HG02798 (cell line): ENCODE data around the gene ALLC.
"Not testable (repeated sequence)": the region's sequence is repeated elsewhere in the genome, so short reads cannot be mapped to it uniquely, and the experiment has no call there.

Source experiments
- ATAC-seq: cut with Tn5 transposase; IDR thresholded peaks from one replicate; pipeline ENCODE4 v1.9.1; 2021; ENCODE audit warnings: mild to moderate bottlenecking; ENCODE audit not compliant: unreplicated experiment, poor library complexity

The ALLC gene

DNA sequence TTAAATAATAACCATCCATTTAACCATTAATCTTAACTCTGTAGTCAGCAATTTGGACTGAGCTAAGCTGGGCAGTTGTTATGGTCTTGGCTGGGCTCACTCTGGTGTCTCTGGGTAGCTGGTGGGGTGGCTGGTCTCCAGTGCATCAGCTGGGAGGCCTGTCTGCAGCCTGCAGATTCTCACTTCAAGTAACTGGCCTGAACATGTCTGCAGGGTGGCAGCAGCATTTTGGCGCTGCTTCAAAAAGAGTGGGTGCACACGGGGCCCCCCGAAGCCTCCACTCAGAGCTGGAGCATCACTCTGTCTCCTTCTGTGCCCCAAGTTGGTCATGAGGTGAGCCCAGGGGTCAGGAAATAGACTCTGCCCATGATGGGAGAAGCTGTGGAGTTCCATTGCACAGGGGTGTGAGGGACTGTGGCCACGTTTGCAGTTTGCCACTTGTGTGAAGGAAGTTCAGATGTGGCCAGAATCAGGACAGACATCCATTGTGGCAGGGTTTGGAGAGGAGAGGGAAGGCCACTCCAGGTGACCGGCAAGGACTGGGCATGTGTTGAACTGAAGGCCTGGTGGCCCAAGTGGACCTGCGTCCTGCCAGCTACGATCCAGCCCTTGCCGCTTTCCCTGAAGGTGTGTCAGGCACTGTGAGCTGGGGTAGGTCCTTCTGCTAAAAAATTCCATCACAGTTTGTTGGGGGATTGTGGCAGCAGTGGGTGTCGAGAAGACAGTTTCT lies 4.9 kb upstream of the ALLC start:
- no peak for ATAC-seq

GRCh38 chr2:3654011-3654410 lies 4.0 kb upstream of the ALLC start:
- no peak for ATAC-seq

DNA sequence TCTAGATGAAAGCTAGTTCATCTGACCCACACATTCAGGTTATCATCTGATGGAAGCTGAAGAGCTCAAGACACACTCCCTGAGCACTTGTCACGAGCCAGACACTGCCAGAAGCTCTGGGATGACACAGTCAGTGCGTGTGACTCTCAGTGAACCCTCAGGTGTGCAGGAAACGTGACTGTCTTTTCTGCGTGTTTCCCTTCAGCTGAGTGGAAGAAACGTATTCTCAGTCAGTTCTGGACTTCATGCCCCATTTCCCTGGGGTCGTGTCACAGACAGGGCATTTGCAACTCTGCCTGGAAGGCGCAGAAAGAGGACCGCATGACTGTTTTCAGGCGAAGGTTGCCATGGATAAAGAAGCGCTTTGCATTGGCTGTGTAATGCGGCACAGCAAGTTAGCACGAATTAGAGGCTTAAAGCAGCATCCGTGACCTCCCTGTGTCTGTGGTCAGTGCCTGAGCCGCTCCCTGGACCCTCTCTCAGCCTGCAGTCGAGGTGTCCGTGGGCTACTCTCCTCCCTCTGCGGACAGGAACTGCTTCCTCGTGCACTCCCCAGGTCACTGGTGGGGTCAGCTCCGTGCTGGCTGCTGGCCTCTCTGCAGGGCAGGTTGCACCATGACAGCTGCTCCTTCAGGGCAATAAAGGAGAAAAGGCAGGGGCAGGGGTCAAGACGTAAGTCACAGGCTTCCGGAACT lies 3.3 kb upstream of the ALLC start:
- ATAC-seq, result no peak

GRCh38 chr2:3655871-3656761 lies 1.9 kb upstream of the ALLC start:
- ATAC-seq, result no peak

GRCh38 chr2:3656762-3657721 lies 958 bp upstream of the ALLC start:
- ATAC-seq, result no peak

DNA sequence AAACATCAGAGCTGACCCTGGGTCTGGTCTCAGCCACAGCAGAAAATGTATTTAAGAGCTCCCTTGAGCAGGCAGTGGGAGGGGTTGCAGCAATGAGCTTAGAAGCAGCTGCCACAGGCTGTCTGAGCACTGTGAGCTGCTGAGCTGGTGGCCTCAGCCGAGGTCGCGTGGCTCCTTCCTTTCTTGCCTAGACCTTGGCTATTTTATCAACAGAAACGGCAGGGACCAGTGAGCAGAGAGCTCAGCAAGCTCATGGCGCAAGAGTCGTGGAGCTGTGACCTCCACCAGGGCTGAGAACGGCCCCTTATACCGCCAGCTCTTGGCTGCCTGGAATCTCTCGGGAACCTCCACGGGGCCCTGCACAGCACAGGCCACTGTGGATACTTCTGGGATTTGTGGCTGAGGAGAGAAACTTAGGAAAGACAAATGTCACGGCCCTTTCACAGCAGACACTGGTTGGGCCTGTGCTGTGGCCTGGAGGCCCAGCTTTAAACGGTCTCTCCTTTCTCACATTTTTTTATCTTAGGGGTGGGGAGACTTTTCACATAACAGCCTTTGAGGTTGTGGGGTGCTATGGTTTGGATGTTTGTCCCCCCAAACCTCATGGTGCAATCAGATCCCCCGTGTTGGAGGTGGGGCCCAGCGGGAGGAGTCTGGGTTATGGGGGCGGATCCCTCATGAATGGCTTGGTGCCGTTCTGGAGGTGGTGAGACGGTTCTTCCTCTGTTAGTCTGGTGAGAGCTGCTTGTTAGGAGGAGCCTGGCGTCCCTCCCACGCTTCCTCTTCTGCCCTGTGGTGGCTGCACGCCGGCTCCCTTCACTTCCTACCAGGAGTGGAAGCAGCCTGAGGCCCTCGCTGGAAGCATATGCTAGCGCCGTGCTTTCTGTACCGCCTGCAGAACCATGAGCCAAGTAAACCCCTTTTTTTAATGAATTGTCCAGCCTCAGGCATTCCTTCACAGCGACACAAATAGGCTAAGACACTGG lies 1.7 kb downstream of the ALLC start:
- ATAC-seq, result no peak

- not testable (repeated sequence) for ATAC-seq
Measured at GRCh38 chr2:3660640-3661039, 2.6 kb downstream of the ALLC start.

DNA sequence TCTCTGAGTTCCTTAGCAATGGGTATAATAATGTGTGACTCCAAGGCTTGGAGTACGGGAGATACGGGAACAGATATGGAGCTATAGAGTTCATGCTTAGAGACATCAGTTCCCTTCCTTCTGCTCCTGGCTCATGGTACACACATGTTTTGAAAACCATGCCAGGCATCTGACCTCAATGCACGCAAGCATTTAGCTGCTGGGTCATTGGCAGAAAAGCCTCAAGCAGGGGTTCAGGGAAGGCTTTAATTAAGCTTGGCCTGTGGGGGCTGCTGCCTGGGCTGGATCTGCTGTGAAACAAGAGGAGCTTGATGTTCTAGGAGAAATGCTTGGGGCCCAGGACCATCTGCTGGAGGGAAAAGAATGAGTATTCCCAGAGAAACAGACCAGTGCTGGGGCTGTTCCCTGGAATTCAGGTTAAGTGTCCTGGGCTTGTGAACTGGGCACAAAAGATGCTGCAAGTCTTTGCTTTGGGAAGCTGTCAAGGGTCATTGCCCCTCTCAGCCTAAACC lies 3.2 kb downstream of the ALLC start:
- ATAC-seq, result no peak

DNA sequence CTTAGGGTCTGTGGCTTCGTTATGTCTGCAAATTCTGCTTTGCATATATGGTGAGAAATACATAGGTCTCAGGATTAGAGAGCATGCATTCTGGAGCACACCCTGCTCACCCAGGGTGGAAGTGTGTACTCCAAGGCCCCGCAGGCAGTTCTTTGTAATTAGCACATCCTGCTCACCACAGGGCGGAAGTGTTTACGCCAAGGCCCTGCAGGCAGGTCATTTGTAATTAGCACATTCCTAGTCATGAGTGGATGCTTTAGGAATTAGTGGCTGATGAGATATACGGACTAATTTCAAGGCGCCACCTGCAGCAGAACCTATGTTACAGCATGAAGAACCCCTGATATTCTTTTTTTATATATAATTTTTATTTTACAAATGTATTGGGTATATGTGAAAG lies 4.2 kb downstream of the ALLC start:
- no peak for ATAC-seq

DNA sequence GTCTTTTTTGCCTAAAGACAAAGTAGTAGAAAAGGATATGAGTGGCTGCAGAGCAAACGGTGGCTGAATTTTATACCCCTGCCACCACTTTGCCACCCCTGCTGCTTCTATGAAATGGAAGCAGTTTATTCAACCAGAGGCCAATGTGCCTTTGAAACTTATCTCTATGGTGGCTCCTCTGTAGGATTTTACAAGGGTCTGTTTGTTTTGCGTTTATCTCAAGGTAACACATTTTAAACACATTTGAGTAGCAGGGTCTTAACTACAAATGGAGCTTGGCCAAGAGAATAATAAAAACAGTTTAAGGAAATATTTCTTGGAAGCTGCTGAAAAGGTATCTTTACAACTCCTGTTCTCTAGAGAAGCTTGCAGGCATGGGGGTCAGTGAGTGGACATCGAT lies 6.1 kb downstream of the ALLC start:
- ATAC-seq, result no peak

DNA sequence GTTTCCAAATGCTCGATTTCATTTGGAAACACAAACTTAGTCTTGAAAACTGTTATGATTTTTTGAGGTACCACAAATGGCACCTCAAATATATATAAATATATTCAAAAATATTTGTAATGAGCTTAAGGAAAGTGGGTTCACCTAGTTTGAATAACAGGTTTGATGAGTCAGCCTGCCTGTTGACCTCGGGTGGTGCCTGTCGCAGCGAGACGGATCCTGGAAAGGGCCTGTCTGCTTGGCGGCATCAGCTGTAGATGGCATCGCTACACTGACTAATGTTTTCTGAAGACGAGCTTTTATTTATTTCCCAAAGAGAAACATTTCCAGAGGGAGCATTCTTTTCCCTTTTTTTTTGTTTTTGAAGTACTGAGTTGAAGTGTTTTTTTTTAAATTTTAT lies 6.9 kb downstream of the ALLC start:
- ATAC-seq, result no peak

- no peak for ATAC-seq
Measured at GRCh38 chr2:3665886-3666612, 8.0 kb downstream of the ALLC start.

GRCh38 chr2:3666613-3666975 lies 8.6 kb downstream of the ALLC start:
- no peak for ATAC-seq

- no peak for ATAC-seq
Measured at GRCh38 chr2:3667151-3667631, 9.2 kb downstream of the ALLC start.

GRCh38 chr2:3669656-3670055 lies 11.7 kb downstream of the ALLC start:
- ATAC-seq, result no peak

DNA sequence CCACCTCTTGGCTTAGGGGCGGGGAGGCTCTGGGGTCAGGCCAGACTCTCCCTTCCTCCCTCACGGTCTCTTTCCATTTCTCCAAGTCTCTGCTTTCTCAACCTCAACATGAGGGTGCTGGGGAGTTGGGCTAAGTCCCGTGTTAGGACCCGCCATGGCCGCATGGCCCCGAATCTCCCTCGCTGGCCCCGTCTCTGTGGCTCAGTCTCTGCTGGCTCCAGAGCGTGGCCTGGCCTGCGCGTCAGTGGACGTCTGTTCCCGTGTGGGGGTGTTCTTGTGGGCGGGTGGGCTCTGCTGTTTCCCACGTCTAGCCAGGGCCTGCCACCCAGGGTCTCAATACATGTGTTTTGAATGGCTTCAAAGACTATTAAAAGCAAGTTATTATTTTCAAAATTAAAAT lies 12.4 kb downstream of the ALLC start:
- no peak for ATAC-seq

DNA sequence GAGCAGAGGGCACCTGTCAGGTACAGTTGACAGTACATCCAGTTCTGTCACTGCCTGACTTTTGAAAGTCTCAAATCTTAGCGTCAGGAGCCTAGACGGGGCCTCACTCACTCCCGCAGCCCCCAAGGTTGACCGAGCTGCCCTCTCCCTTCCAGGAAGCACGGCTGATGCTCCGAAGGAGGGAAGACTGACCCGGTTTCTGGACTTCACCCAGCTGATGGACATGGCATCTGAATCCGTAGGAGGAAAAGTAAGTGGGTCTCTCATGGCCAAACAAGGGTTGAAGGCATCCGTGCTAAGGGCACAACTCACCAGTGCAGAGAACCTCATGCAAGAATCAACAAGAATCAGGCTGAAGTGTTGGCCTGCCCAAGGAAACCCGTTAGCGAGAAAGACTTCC lies 12.9 kb downstream of the ALLC start:
- no peak for ATAC-seq
